ENCODE measurements around the gene RICTOR.
"Not testable (repeated sequence)": the region's sequence is repeated elsewhere in the genome, so short reads cannot be mapped to it uniquely, and the experiment has no call there.

RICTOR gene

DNA sequence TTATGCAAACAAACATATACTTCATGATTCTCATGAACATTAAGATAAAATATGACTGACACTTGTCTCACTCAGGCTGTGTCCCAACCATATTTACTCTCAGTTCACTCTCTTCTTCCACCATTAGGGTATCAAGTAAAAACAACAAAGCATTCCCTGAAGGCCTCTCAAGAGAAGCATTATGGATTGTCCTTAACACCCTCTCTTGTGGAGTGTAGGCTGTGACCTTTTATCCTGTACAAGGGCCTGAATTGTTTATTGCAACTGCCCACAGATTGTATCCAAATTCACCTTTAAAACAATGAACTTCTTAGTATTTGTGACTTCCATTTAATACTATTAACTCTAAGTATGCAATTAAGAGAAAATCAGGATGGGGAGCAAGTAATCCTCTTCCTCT, 78.1 kb downstream of the RICTOR start:
- in situ Hi-C loops (cut with MboI; ENCODE audit: low sequenced_read_pairs, unreplicated experiment) = no loop called here
- no peak for DNase-seq (ENCODE audit: low spot score)
- TF ChIP-seq, protein P1, sequence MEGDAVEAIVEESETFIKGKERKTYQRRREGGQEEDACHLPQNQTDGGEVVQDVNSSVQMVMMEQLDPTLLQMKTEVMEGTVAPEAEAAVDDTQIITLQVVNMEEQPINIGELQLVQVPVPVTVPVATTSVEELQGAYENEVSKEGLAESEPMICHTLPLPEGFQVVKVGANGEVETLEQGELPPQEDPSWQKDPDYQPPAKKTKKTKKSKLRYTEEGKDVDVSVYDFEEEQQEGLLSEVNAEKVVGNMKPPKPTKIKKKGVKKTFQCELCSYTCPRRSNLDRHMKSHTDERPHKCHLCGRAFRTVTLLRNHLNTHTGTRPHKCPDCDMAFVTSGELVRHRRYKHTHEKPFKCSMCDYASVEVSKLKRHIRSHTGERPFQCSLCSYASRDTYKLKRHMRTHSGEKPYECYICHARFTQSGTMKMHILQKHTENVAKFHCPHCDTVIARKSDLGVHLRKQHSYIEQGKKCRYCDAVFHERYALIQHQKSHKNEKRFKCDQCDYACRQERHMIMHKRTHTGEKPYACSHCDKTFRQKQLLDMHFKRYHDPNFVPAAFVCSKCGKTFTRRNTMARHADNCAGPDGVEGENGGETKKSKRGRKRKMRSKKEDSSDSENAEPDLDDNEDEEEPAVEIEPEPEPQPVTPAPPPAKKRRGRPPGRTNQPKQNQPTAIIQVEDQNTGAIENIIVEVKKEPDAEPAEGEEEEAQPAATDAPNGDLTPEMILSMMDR (IDR thresholded peaks at IDR 0.05; ENCODE audit: borderline replicate concordance, control extremely low read depth, extremely low read depth, insufficient read depth, missing control alignments) = no peak

DNA sequence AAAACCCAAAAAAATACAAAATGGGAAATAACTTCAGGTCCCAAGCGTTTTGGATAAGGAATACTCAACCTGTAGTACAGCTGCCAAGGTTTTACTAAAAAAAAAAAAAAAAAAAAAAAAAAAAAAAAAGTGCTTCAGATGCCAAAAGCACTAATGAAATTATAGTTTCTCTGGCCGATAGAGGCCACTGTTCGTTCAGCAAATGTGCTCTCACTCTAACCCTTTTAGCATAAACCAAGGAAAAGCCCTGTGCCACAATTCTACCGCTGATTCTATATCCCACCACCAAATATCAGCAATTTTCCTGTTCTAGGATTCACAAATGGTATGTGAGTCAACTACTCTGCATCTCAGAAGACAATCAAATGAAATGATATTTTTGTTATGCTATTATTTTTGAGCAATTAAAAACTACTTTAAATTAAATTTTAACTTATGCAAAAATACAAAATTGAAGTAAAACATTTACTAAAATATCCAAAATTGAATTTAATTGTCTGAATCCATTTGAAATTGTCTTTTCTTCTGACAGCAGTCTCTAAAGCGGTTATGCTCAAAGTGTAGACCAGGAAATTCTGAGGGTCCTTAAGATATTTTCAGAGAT, 79.8 kb downstream of the RICTOR start:
- in situ Hi-C loops (cut with MboI; ENCODE audit: low sequenced_read_pairs, unreplicated experiment) = no loop called here
- DNase-seq (ENCODE audit: low spot score) = peak; percentile 32
- TF ChIP-seq, protein P1 (IDR thresholded peaks at IDR 0.05; ENCODE audit: borderline replicate concordance, control extremely low read depth, extremely low read depth, insufficient read depth, missing control alignments) = peak; percentile 46

DNA sequence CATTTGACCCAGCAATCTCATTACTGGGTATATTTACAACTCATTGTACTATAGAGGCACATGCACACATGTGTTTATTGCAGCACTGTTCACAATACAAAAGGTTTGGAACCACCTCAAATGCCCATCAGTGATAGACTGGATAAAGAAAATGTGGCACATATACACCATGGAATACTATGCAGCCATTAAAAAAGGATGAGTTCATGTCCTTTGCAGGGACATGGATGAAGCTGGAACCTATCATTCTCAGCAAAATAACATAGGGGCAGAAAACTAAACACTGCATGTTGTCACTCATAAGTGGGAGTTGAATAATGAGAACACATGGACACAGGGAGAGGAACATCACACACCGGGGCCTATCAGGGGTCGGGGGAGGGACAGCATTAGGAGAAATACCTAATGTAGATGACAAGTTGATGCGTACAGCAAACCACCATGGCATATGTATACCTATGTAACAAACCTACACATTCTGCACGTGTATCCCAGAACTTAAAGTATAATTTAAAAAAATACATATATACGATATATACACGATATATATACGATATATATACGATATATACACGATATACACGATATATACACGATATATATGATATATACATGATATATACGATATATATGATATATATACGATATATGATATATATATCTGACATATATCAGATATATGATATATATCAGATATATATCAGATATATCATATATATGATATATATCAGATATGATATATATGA, 84.1 kb downstream of the RICTOR start:
- in situ Hi-C loops (cut with MboI; ENCODE audit: low sequenced_read_pairs, unreplicated experiment); DNase-seq (ENCODE audit: low spot score): not testable (repeated sequence)

- DNase-seq (ENCODE audit: low spot score) = no peak
- in situ Hi-C loops (cut with MboI; ENCODE audit: low sequenced_read_pairs, unreplicated experiment) = no loop called here
- TF ChIP-seq, protein P1 (IDR thresholded peaks at IDR 0.05; ENCODE audit: borderline replicate concordance, control extremely low read depth, extremely low read depth, insufficient read depth, missing control alignments) = no peak
Observed at GRCh38 chr5:38985909-38986452, 88.2 kb downstream of the RICTOR start.

- no peak for DNase-seq (ENCODE audit: low spot score)
- TF ChIP-seq, protein P1 (IDR thresholded peaks at IDR 0.05; ENCODE audit: borderline replicate concordance, control extremely low read depth, extremely low read depth, insufficient read depth, missing control alignments) = no peak
- in situ Hi-C loops (cut with MboI; ENCODE audit: low sequenced_read_pairs, unreplicated experiment) = no loop called here
Observed at GRCh38 chr5:38979535-38979934, 94.7 kb downstream of the RICTOR start.

DNA sequence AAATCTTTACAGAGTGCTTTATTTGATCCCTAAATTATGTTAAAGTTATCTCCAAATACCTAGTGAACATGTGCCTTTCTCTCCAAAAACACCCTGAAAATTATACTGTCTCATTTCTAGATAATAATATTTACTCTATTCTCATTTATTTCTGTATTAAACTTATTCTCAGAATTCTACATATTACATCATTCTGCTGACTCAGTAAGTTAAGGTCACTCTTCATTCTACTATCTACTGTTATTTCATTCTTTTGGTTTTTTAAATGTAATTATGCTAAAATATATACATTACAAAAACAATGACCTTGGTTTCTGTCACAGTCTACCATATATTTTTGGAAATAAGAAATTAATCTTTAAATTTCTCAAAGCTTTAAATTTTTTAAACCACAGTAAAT, 96.2 kb downstream of the RICTOR start:
- in situ Hi-C loops (cut with MboI; ENCODE audit: low sequenced_read_pairs, unreplicated experiment) = no loop called here
- DNase-seq (ENCODE audit: low spot score) = no peak
- TF ChIP-seq, protein P1 (IDR thresholded peaks at IDR 0.05; ENCODE audit: borderline replicate concordance, control extremely low read depth, extremely low read depth, insufficient read depth, missing control alignments) = no peak

DNA sequence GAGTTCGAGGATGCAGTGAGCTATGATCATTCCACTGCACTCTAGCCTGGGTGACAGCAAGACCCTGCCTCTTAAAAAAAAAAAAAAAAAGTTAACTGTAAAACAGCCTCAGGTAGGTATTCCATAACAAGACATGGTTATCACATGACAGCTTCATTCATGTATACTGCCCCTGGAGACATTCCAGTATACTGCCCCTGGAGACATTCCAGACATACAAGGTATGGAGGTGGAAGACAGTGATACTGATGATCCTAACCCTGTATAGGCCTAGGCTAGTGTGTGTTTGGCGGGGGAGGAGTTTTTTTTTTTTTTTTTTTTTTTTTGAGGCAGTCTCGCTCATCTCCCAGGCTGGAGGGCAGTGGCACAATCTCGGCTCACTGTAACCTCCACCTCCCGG, 105.5 kb downstream of the RICTOR start:
- no peak for DNase-seq (ENCODE audit: low spot score)
- TF ChIP-seq, protein P1 (IDR thresholded peaks at IDR 0.05; ENCODE audit: borderline replicate concordance, control extremely low read depth, extremely low read depth, insufficient read depth, missing control alignments) = no peak
- in situ Hi-C loops (cut with MboI; ENCODE audit: low sequenced_read_pairs, unreplicated experiment) = no loop called here

All from GM13976 (cell line).